GM21360 (cell line): ENCODE data around the gene EXT2.

Source experiments
- ATAC-seq: cut with Tn5 transposase; IDR thresholded peaks from one replicate; pipeline ENCODE4 v1.9.1; 2021; ENCODE audit warnings: mild to moderate bottlenecking, moderate library complexity; ENCODE audit not compliant: unreplicated experiment

The EXT2 gene

DNA sequence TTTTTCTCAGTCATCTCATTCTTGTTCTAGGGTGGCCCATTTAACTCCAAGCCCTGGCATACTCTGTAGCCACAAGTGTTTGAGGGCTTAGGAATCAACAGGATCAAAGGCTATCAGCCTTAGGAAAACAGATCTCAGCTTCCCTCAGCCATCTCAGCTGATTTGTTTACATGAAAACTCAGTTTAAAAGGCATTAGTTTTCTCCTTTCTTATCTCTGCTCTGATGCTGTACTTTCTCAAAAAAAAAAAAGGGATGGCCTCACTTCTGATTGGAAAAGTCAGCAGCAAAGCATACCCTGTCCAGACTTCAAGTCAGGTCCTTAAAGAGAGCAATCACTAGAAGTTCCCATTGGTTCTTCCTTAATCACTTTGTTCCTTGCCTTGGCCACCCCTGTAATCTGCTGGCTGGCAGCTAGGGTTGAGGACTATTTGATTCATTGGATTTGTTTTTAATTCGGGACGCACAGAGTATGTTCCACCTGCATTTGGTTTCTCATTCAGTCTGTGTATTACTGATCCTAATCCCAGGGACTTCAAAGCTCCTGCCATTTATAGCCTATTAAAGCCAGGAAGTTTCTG, 102.8 kb downstream of the EXT2 start:
- no peak for ATAC-seq

DNA sequence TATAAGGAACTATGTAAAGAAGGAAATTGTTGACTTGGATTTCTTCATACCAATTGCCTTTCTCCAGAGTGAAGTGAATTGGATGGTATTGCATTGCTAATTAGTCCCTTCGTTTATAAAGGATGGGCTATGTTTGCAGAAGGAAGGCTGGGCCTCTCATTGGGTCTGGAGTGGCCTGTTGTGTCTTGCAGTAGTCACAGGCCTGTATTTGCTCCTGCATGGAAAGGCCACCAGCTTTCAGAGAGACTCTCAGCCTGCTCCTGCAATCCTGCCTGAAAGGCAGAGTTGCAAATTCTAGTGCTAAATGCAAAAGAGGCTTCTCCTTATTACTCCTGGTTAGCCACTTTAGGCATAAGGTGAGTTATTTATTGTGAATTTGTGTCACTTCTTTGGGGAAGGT, 103.8 kb downstream of the EXT2 start:
- ATAC-seq = no peak

- no peak for ATAC-seq
These were observed 104.3 kb downstream of the EXT2 start for GRCh38 chr11:44199816-44200215.

DNA sequence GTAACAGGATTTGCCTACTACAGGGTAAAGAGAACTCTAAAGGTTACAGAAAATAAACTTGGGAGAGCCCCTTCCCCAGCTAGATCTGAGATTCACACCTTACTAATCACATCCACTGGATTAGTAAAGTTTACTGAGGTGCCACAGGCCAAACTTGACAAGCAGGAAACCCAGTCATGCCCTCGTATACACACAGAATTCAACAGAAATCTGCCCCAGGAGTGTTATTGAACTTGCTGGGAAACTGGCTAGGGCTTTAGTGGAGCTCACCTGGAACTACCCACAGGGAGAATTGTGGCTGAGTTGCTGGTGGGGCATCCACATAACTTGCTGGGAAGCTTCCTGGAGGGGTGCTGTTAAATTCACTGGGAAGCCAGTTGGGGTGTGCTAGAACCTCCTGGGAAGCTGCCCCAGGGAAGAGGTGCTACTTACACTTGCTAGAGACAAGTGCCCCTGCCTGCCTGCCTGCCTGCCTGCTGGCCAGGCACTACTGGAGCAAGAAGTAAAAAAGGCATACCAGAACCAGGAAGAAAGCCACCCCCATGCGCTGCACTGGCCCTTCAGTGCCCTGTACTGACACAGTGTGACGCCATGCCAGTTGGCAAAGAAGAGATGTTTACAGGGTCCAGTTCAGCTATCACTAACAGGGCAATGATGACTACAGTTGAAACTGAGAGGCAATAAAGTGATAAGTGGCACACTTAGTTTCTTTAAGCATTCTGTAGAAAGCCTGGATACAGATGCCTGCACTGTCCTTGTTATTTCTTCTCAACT, 108.0 kb downstream of the EXT2 start:
- ATAC-seq = no peak

DNA sequence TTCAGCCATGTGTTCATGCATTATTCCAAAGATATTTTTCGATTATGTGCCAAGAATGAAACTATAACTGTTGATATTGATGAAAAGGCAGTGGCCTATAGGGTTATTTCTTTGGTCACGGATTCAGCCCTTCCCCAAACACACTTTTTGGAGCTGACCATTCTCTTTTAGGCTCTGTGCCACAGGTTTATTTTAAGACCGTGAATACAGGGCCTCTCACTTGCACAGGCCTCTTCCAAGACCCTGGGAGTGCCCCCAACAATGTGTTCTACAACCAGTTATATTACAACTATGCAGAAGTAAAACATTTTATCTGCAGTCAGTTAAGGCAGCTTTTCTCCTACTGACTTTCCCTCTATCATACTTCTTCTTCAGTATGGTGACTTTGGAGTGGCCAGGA, 109.9 kb downstream of the EXT2 start:
- no peak for ATAC-seq

DNA sequence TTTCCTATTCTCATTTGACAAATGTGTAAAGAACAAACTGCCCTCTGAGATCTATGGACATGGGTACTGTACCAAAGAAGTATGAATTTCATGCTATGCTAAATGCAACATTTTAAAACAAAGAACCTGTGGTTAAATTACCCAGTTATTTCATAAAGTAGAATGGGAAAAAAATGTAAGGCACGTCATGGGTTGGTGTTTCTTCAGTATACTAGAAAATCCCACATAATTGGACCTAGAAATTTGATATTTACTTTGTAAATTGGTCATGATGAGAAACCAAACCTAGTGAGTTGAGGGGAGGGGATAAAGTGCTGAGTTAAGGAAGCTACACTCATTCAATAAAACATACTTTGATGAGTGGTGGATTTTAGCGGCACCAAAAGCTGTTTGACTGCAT, 110.4 kb downstream of the EXT2 start:
- ATAC-seq = no peak

DNA sequence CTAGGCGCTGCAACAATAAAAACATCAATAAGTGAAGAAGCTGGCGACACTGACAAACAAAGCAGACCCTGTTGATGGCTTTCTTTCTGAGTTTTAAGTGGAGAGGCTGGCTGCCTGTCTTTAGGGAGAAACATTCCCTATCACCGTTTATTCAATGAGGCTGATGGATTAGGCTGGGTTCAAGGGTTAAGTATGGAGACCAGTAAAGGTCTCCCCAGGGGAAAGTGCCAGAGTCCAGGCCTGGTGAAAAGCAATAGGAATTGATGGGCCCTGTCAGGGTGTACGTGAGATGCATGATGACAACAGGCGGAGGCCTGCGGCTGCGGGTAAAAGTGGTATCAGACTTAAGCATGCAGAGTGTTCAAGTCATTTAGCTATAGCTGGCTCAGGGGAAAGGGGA, 111.8 kb downstream of the EXT2 start:
- no peak for ATAC-seq

DNA sequence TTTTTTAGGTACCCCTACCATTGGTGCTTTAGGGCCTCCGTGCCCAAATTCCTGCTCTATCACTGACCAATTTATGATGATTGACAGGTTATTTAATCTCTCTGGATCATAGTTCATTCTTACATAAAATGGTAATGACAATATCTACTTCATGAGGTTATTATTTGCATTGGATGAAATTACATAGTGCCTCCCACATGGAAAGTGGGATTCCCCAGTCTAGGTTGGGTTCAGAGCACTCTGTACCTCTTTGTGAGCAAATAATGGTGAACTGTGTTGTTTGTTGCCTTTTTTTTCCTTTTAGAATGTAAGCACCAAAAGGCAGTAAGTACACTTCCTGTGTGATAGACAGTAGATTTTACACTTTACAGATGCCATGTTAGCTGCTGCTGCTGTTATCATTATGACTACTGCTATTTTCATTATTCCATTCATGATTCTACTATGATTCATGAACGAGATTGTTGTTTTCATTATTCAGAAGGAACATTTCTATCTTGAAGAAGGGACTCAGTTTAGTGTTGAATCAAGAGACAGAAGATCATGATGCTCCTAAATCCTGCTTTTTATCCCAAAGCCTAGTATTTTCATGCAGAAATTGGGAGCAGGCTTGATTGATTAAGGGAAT, 113.6 kb downstream of the EXT2 start:
- no peak for ATAC-seq

GRCh38 chr11:44212128-44212527, 116.7 kb downstream of the EXT2 start:
- ATAC-seq = no peak

DNA sequence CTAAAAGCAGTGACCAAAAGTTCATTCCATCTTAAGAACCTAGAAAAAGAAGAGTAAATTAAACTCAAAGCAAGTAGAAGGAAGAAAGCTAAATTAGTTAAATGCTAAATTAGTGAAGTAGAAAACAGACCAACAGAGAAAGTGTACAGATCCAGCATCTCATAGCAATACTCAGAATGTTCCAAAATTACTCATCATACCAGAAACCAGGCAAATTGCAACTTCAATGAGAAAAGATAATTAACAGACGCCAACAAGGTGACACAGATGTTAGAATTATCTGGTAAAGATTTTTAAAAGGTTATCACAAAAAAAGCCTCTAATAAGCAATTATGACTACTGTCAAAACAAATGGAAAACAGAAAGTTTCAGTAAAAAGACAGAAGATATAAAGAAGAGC, 117.7 kb downstream of the EXT2 start:
- ATAC-seq = no peak

DNA sequence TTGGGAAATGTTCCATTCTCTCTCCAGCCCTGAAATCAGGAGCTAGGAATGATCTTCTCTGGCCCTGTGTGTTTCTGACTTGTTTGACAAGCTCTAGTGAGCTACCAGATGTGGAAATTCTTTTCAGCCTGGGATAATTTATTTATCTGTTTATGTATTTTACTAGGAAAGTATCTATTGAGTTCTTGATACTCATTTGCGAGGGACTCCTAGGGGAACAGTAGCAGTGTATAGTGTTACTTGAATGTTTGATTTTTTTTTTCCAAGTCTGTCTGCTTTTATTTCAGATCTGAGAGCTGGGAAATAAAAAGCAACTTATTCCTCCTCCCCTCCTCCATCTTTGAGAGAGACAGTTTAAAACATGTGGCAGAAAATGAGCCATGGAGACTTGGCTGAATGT, 122.0 kb downstream of the EXT2 start:
- no peak for ATAC-seq

GRCh38 chr11:44219830-44220796, 124.6 kb downstream of the EXT2 start:
- no peak for ATAC-seq

GRCh38 chr11:44221456-44221855, 126.0 kb downstream of the EXT2 start:
- no peak for ATAC-seq

DNA sequence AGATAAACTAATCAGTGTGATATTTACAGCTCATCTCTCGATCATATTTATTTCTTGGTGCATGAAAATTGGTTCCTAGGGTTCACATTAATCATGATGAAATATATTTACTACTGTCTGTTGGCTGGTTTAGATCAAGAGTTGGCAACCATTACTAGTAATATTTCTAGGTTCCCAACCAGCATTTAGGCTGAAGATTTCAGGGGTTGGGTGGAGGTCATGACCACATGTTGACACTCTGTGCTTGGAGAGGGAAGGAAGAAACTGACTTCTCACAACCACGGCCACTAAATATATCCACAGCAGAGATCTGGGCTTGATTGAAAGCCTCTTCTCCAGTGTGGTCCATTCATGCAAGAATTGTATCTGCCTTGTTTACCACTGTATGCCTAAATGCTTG, 126.5 kb downstream of the EXT2 start:
- ATAC-seq = no peak

GRCh38 chr11:44223238-44223637, 127.8 kb downstream of the EXT2 start:
- ATAC-seq = no peak

- no peak for ATAC-seq
These were observed 129.5 kb downstream of the EXT2 start for GRCh38 chr11:44224867-44225501.

DNA sequence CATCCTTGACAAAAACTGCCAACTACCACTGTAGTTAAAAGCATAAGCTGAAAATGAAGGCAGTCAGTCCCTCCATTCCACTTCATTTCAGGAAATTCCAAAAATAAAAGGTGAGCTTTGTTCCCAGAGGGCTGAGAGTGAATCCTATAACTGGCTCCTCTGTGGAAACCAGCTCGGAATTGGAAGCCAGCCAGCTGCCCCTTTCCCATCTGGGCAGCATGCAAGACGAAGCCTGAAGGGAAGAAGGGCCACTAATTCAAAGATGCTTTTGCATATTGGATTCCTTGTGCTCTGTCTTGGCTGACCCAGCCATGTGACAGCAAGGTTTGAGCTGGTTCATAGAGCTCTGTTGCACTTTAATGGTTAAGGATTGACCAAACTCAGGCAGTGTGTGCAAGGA, 131.0 kb downstream of the EXT2 start:
- ATAC-seq = no peak

GRCh38 chr11:44226945-44227344, 131.5 kb downstream of the EXT2 start:
- no peak for ATAC-seq

DNA sequence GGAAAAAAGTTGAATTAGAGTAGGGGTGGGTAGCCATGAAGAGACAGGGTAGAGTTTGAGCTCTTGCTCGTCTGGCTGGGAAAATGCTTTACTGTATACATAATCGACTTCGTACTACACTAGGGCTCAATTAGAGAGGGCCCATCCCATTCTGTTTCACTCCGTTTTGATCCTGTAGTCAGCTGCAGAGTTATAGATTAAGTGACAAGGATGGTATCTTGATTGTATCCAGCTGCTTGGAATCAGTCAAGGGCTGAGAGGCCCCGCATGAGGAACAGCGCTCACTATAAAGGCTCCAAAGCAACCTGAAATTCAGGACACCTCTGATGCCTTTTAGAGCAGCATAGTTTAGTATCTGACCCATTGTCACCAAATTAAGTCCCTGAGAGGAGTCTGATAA, 132.9 kb downstream of the EXT2 start:
- ATAC-seq = no peak

- ATAC-seq = no peak
These were observed 133.6 kb downstream of the EXT2 start for GRCh38 chr11:44229098-44229497.

GRCh38 chr11:44229624-44230023, 134.1 kb downstream of the EXT2 start:
- no peak for ATAC-seq
